CD4-positive, alpha-beta T cell (primary cell): Measurements from ENCODE around the gene ALDH18A1. TPM values are rescaled to one million over a fixed set of nuclear protein-coding genes. Genes with fewer than 3 reads are reported as not detected.
"Not testable (repeated sequence)": the region's sequence is repeated elsewhere in the genome, so short reads cannot be mapped to it uniquely, and the experiment has no call there.

Experiments
- ATAC-seq: fragments of 200-7000 bp; cut with Tn5 transposase; one replicate; pipeline ENCODE4 v1.10.0; 2022; ENCODE audit warnings: mild to moderate bottlenecking; ENCODE audit not compliant: poor library complexity
- CTCF ChIA-PET: fragments of 350-600 bp; sonication (Branson Sonifier 250); formaldehyde crosslinking; loops from one replicate; lab custom pipeline; 2021; ENCODE audit warnings: antibody characterized with exemption, inconsistent platforms; lab: Charles Lee
- POLR2A ChIA-PET: fragments of 350-600 bp; sonication (Branson Sonifier 250); formaldehyde crosslinking; loops from one replicate; lab custom pipeline; 2021; ENCODE audit warnings: antibody characterized with exemption, inconsistent platforms; lab: Charles Lee
- DNase-seq, 14 experiments: peaks; one replicate each; pipeline ENCODE4 v3.0.0-alpha.2; 2013 to 2020; ENCODE audit warnings: mixed read lengths in 2 of 14
- H3K27ac ChIP-seq, 2 donors: one replicate each; pipeline versions ENCODE4 v1.5.1 to v1.7.0; 2013; ENCODE audit warnings: low read length in 2 of 2, low read depth in 1 of 2, mild to moderate bottlenecking in 1 of 2
- H3K27me3 ChIP-seq, 2 experiments: 1 replicate in 1 of 2; 2 replicates in 1 of 2; pipeline versions ENCODE4 v1.6.1 to v1.7.0; 2013; ENCODE audit warnings: low read length in 2 of 2, control low read depth in 1 of 2, mild to moderate bottlenecking in 1 of 2, moderate library complexity in 1 of 2; ENCODE audit not compliant: insufficient read depth in 2 of 2, control insufficient read depth in 1 of 2
- H3K36me3 ChIP-seq: one replicate; pipeline ENCODE4 v1.6.1; 2013; ENCODE audit warnings: low read length, control low read depth; ENCODE audit not compliant: insufficient read depth
- H3K4me1 ChIP-seq: one replicate; pipeline ENCODE4 v1.6.1; 2013; ENCODE audit warnings: low read length, control low read depth; ENCODE audit not compliant: insufficient read depth
- H3K4me3 ChIP-seq: one replicate; pipeline ENCODE4 v1.5.1; 2013; ENCODE audit warnings: mild to moderate bottlenecking, low read length, moderate library complexity
- H3K9me3 ChIP-seq, 2 experiments: 1 replicate in 1 of 2; 2 replicates in 1 of 2; pipeline versions ENCODE4 v1.6.1 to v1.7.0; 2013; ENCODE audit warnings: low read length in 2 of 2, mild to moderate bottlenecking in 2 of 2, control low read depth in 1 of 2, moderate library complexity in 1 of 2; ENCODE audit not compliant: control insufficient read depth in 1 of 2, insufficient read depth in 1 of 2
- H3K27ac Mint-ChIP-seq: one replicate; pipeline ENCODE4 v1.8.0; 2020; ENCODE audit warnings: mixed read lengths
- H3K27me3 Mint-ChIP-seq: one replicate; pipeline ENCODE4 v1.8.0; 2021; ENCODE audit warnings: mixed read lengths
- H3K36me3 Mint-ChIP-seq: one replicate; pipeline ENCODE4 v1.8.0; 2021; ENCODE audit warnings: low read depth, mixed read lengths
- H3K4me1 Mint-ChIP-seq: one replicate; pipeline ENCODE4 v1.8.0; 2021; ENCODE audit warnings: low read depth, mixed read lengths
- H3K4me3 Mint-ChIP-seq: one replicate; pipeline ENCODE4 v1.8.0; 2020; ENCODE audit warnings: mild to moderate bottlenecking, mixed read lengths
- H3K9me3 Mint-ChIP-seq: one replicate; pipeline ENCODE4 v1.8.0; 2020; ENCODE audit warnings: mixed read lengths
- intact Hi-C, 2 experiments: fragments of 100-400 bp; cut with DNase I in 1 of 2; cut with micrococcal nuclease in 1 of 2; formaldehyde crosslinking; loops; one replicate each; pipeline versions ENCODE4 v1.15.1 to v1.9.0; 2023 to 2025; cut with DNase I, micrococcal nuclease
- total RNA-seq, 174 experiments: library from RNA in 2 of 174; stranded (reverse) in 2 of 174; gene quantifications; one replicate each; pipeline ENCODE4 v1.2.3 and lab custom pipeline; 2021 to 2026
- TF ChIP-seq, protein P1 (sequence below): fragments of 200-600 bp; IDR thresholded peaks from one replicate; pipeline ENCODE4 v1.8.0; 2022; ENCODE audit warnings: antibody characterized with exemption, mild to moderate bottlenecking

The ALDH18A1 gene
- total RNA-seq, 2 experiments from 2014 or later: 9.6 to 12.6 TPM

DNA sequence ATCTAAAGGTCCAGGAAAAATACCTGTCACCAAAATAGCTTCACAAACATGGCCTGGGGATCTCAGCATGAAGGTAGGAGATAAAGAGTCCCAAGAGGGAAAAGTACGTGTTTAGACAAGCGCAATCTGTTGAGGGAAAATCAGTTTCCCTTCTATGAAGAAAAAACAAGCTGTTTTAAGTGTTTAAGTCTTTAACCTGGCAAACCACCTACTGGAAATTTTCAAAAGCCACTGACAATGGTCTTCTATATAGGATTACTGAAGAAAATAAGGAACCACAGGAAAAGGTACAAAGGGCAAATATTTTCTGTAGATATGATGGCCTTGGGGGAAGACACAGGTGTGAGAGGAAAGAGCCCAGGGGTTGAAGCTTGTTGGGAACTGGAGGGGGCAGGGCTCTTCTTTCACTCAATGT is 21.2 kb downstream of the ALDH18A1 start:
- no peaks in the 10 kb centered on the region for H3K4me1 ChIP-seq
- CTCF ChIA-PET: no interaction called here
- peaks cover 82% of the 10 kb centered on the region for H3K36me3 Mint-ChIP-seq
- DNase-seq (no peak), ATAC-seq (no peak)
- no peaks in the 10 kb centered on the region for H3K4me1 Mint-ChIP-seq
- H3K36me3 ChIP-seq: peaks cover 71% of the 10 kb centered on the region
- H3K4me3 Mint-ChIP-seq: no peak overlapping the region
- H3K27me3 Mint-ChIP-seq: no peaks in the 10 kb centered on the region
- no peak overlapping the region for H3K27ac ChIP-seq
- POLR2A ChIA-PET: no interaction called here
- H3K9me3 Mint-ChIP-seq: no peaks in the 10 kb centered on the region
- intact Hi-C loops: no loop called here
- no peak overlapping the region for H3K4me3 ChIP-seq
- H3K9me3 ChIP-seq: no peaks in the 10 kb centered on the region
- TF ChIP-seq, protein P1, sequence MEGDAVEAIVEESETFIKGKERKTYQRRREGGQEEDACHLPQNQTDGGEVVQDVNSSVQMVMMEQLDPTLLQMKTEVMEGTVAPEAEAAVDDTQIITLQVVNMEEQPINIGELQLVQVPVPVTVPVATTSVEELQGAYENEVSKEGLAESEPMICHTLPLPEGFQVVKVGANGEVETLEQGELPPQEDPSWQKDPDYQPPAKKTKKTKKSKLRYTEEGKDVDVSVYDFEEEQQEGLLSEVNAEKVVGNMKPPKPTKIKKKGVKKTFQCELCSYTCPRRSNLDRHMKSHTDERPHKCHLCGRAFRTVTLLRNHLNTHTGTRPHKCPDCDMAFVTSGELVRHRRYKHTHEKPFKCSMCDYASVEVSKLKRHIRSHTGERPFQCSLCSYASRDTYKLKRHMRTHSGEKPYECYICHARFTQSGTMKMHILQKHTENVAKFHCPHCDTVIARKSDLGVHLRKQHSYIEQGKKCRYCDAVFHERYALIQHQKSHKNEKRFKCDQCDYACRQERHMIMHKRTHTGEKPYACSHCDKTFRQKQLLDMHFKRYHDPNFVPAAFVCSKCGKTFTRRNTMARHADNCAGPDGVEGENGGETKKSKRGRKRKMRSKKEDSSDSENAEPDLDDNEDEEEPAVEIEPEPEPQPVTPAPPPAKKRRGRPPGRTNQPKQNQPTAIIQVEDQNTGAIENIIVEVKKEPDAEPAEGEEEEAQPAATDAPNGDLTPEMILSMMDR: no peak
- no peaks in the 10 kb centered on the region for H3K27me3 ChIP-seq
- no peak overlapping the region for H3K27ac Mint-ChIP-seq

DNA sequence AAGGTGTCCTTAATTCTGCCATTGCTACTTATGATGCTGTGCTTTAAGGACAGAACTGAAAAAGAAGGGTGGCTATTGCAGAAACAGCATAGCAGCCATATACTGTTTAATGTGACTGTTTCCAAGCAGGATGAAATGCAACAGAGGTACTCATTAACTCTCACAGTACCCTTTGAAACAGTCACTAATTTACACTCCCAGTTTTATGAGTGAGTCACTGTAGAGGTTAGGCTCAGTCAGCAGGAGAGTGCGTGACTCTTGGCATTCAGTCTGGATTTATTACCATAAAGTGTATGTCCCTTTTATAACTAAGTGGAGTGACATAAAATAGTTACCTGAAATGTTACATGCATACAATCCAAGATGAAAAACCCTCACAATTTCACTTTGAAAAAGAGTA is 27.7 kb downstream of the ALDH18A1 start:
- intact Hi-C loops: no loop called here
- H3K27me3 ChIP-seq: no peaks in the 10 kb centered on the region

DNA sequence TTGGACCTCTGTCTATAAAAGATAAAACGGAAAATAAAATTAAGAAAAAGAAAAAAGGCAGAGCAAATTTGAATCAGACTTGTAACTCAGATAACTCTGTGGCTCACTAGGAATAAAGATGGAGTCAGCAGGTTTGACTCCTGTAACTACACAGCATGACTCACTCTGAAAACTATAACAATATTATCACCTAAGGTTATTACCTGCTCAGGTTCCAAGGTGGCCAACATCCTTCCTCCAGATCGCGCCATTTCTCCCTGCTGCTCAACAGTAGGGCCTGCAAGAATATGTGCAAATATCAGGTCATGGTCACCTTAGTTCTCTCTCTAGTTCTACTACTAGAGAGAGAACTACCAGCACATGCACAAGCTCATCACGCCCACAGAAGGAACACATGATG is 30.0 kb downstream of the ALDH18A1 start:
- DNase-seq: no peak
- Histone ChIP-seq H3K4me3 (no peak overlapping the region), H3K27ac (no peak overlapping the region), H3K27me3 (no peaks in the 10 kb centered on the region), H3K4me1 (no peaks in the 10 kb centered on the region), H3K36me3 (peaks cover 56% of the 10 kb centered on the region), H3K9me3 (no peaks in the 10 kb centered on the region)
- CTCF ChIA-PET: no interaction called here
- TF ChIP-seq, protein P1: no peak
- POLR2A ChIA-PET: no interaction called here
- H3K27ac Mint-ChIP-seq: no peak overlapping the region
- no peaks in the 10 kb centered on the region for H3K27me3 Mint-ChIP-seq
- intact Hi-C loops: no loop called here
- no peaks in the 10 kb centered on the region for H3K9me3 Mint-ChIP-seq
- no peak overlapping the region for H3K4me3 Mint-ChIP-seq
- no peaks in the 10 kb centered on the region for H3K4me1 Mint-ChIP-seq
- H3K36me3 Mint-ChIP-seq: peaks cover 87% of the 10 kb centered on the region
- no peak for ATAC-seq

More for the DNA sequence above, 27.7 kb downstream of the ALDH18A1 start:
- DNase-seq: no peak
- Mint-ChIP-seq H3K36me3 (peaks cover 92% of the 10 kb centered on the region), H3K27ac (no peak overlapping the region), H3K4me1 (no peaks in the 10 kb centered on the region), H3K27me3 (no peaks in the 10 kb centered on the region), H3K9me3 (no peaks in the 10 kb centered on the region), H3K4me3 (no peak overlapping the region)
- no peak overlapping the region for H3K4me3 ChIP-seq
- no peaks in the 10 kb centered on the region for H3K9me3 ChIP-seq
- POLR2A ChIA-PET: no interaction called here
- H3K4me1 ChIP-seq: no peaks in the 10 kb centered on the region
- TF ChIP-seq, protein P1: no peak
- CTCF ChIA-PET: no interaction called here
- ATAC-seq: no peak
- H3K27ac ChIP-seq: no peak overlapping the region
- H3K36me3 ChIP-seq: peaks cover 73% of the 10 kb centered on the region

DNA sequence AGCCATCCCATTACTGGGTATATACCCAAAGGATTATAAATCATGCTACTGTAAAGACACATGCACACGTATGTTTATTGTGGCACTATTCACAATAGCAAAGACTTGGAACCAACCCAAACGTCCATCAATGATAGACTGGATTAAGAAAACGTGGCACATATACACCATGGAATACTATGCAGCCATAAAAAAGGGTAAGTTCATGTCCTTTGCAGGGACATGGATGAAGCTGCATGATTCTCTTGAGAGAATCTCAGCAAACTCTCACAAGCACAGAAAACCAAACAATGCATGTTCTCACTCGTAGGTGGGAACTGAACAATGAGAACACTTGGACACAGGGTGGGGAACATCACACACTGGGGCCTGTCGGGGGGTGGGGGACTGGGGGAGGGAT is 36.1 kb downstream of the ALDH18A1 start:
- H3K27me3 Mint-ChIP-seq, intact Hi-C loops, H3K9me3 Mint-ChIP-seq, H3K4me1 Mint-ChIP-seq, DNase-seq, POLR2A ChIA-PET, ATAC-seq, H3K27me3 ChIP-seq, H3K9me3 ChIP-seq, CTCF ChIA-PET, H3K4me1 ChIP-seq, H3K4me3 Mint-ChIP-seq, H3K4me3 ChIP-seq, H3K27ac ChIP-seq, H3K27ac Mint-ChIP-seq: not testable (repeated sequence)
- H3K36me3 ChIP-seq: peaks cover 46% of the 10 kb centered on the region
- peaks cover 92% of the 10 kb centered on the region for H3K36me3 Mint-ChIP-seq
